Measurements from ENCODE around the gene MIDN.
"Not testable (repeated sequence)": the region's sequence is repeated elsewhere in the genome, so short reads cannot be mapped to it uniquely, and the experiment has no call there.

MIDN gene

GRCh38 chr19:1245494-1246264 lies 2.7 kb upstream of the MIDN start:
- POLR2A ChIA-PET = interaction anchor here (1.1 to 3.0 kb wide), 5 partner anchors 19 to 24 kb away, joined by 4 to 96 read pairs (median 15); partner anchors contain the start of gene CIRBP
- CTCF ChIA-PET = interaction anchor here (1.5 to 9.7 kb wide), 3 partner anchors 19 to 137 kb away, joined by 5 to 626 read pairs (median 46); partner anchors contain the start of genes CIRBP and NDUFS7
- no peak for DNase-seq (ENCODE audit: low read depth, low spot score)
- H3K4me3 ChIP-seq (ENCODE audit: low read depth, low read length) = no peak overlapping the region
- no peak for TF ChIP-seq CTCF (IDR thresholded peaks at IDR 0.05; ENCODE audit: insufficient read depth, low read length, missing control alignments)

GRCh38 chr19:1246265-1247087 lies 1.9 kb upstream of the MIDN start:
- not testable (repeated sequence) for H3K4me3 ChIP-seq (ENCODE audit: low read depth, low read length); DNase-seq (ENCODE audit: low read depth, low spot score)
- POLR2A ChIA-PET = interaction anchor here (1.1 to 1.3 kb wide), 3 partner anchors 18 to 23 kb away, joined by 4 to 15 read pairs (median 5); partner anchors contain the start of gene CIRBP
- CTCF ChIA-PET = interaction anchor here (9.7 kb wide), 1 partner anchor 18 kb away, joined by 626 read pairs; the partner anchor contains the start of gene CIRBP

GRCh38 chr19:1247748-1248138 lies 640 bp upstream of the MIDN start:
- POLR2A ChIA-PET = no interaction called here
- peak overlapping the region; percentile 76 for H3K4me3 ChIP-seq (ENCODE audit: low read depth, low read length)
- no peak for TF ChIP-seq CTCF (IDR thresholded peaks at IDR 0.05; ENCODE audit: insufficient read depth, low read length, missing control alignments)
- DNase-seq (ENCODE audit: low read depth, low spot score) = no peak
- CTCF ChIA-PET = interaction anchor here (9.7 kb wide), 1 partner anchor 17 kb away, joined by 626 read pairs; the partner anchor contains the start of gene CIRBP

- TF ChIP-seq CTCF (IDR thresholded peaks at IDR 0.05; ENCODE audit: insufficient read depth, low read length, missing control alignments) = peak; percentile 60
- POLR2A ChIA-PET = interaction anchor here (0.6 to 1.0 kb wide), 7 partner anchors 12 to 217 kb away, joined by 3 to 13 read pairs (median 3); partner anchors contain the start of gene CIRBP
- CTCF ChIA-PET = no interaction called here
- no peak for DNase-seq (ENCODE audit: low read depth, low spot score)
- peak overlapping the region; percentile 76 for H3K4me3 ChIP-seq (ENCODE audit: low read depth, low read length)
Observed at GRCh38 chr19:1248786-1249297, 459 bp downstream of the MIDN start.

GRCh38 chr19:1249298-1249989 lies 1.1 kb downstream of the MIDN start:
- peak overlapping the region; percentile 82 for H3K4me3 ChIP-seq (ENCODE audit: low read depth, low read length)
- ChIA-PET CTCF (no interaction called here), POLR2A (interaction anchor here (0.7 to 1.0 kb wide), 6 partner anchors 11 to 23 kb away, joined by 3 to 13 read pairs (median 4); partner anchors contain the start of gene CIRBP)
- TF ChIP-seq CTCF (IDR thresholded peaks at IDR 0.05; ENCODE audit: insufficient read depth, low read length, missing control alignments) = no peak
- no peak for DNase-seq (ENCODE audit: low read depth, low spot score)

GRCh38 chr19:1249990-1250436 lies 1.6 kb downstream of the MIDN start:
- peak overlapping the region; percentile 82 for H3K4me3 ChIP-seq (ENCODE audit: low read depth, low read length)
- TF ChIP-seq CTCF (IDR thresholded peaks at IDR 0.05; ENCODE audit: insufficient read depth, low read length, missing control alignments) = no peak
- no peak for DNase-seq (ENCODE audit: low read depth, low spot score)
- CTCF ChIA-PET = interaction anchor here (0.7 kb wide), 1 partner anchor 14 kb away, joined by 3 read pairs; no protein-coding TSS in a partner anchor
- POLR2A ChIA-PET = interaction anchor here (0.7 to 1.0 kb wide), 2 partner anchors 15 to 16 kb away, joined by 3 to 6 read pairs; no protein-coding TSS in a partner anchor
